ENCODE measurements around the gene OOSP1. TPM values are rescaled to one million over a fixed set of nuclear protein-coding genes. Genes with fewer than 3 reads are reported as not detected.

Gene OOSP1
- total and polyA plus RNA-seq, 10 of the 15 experiments (the other 5 are each of a cell fraction or from before 2014, with no cell fraction given): not detected

DNA sequence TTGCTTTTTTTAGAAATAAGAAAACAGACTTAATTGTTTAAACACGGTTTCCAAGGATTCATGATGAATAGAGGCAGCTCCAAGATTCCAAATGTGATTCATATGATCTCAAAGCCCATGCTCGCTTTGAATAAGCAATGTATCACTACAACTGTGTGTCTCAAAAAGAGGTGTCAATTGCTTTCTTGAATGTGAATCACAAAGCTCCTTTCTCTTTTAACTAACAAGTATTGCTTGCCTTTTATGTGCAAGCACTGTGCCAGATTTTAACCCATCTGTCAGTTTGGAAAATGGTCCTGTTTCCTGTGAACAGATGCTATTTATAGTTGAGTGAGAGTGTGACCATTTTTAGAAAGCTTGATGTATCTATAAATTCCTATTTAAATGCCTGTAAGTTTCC is 6.5 kb downstream of the OOSP1 start (continued):
- TF ChIP-seq RCOR1 (conservative IDR thresholded peaks at IDR 0.05; ENCODE audit: low read depth, low read length) (no peak), TBL1XR1 (IDR thresholded peaks at IDR 0.05; ENCODE audit: low read depth, low read length) (no peak), SRF (IDR thresholded peaks at IDR 0.05; ENCODE audit: low read depth in 2 of 2, low read length in 2 of 2) (no peak), RUNX3 (IDR thresholded peaks at IDR 0.05; ENCODE audit: low read length) (no peak), CBFB (IDR thresholded peaks at IDR 0.05; ENCODE audit: low read depth) (no peak), CREB1 (IDR thresholded peaks at IDR 0.05; ENCODE audit: low read depth) (no peak), RFX5 (IDR thresholded peaks at IDR 0.05; ENCODE audit: low read depth, low read length) (no peak), BRCA1 (IDR thresholded peaks at IDR 0.05; ENCODE audit: low read depth, low read length) (no peak), MEF2A (IDR thresholded peaks at IDR 0.05; ENCODE audit: insufficient read depth, low read depth, low read length) (no peak), BMI1 (IDR thresholded peaks at IDR 0.05; ENCODE audit: borderline replicate concordance) (no peak), STAT1 (conservative IDR thresholded peaks at IDR 0.05) (no peak)
- TF ChIP-seq, protein P1, sequence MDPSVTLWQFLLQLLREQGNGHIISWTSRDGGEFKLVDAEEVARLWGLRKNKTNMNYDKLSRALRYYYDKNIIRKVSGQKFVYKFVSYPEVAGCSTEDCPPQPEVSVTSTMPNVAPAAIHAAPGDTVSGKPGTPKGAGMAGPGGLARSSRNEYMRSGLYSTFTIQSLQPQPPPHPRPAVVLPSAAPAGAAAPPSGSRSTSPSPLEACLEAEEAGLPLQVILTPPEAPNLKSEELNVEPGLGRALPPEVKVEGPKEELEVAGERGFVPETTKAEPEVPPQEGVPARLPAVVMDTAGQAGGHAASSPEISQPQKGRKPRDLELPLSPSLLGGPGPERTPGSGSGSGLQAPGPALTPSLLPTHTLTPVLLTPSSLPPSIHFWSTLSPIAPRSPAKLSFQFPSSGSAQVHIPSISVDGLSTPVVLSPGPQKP (IDR thresholded peaks at IDR 0.05; ENCODE audit: low read depth, low read length): no peak

GRCh38 chr11:59953463-59954218 is 15.4 kb downstream of the OOSP1 start:
- POLR2A ChIA-PET: no interaction called here
- H3K9me3 ChIP-seq (replicated peaks; ENCODE audit: control insufficient read depth, insufficient read depth, low read length): no peaks in the 10 kb centered on the region
- SMC1A ChIA-PET (ENCODE audit: uncharacterized antibody, unreplicated experiment): no interaction called here
- intact Hi-C loops (cut with micrococcal nuclease; ENCODE audit: unreplicated experiment): no loop called here
- RAD21 ChIA-PET (ENCODE audit: unreplicated experiment): no interaction called here
- H3K36me3 ChIP-seq (ENCODE audit: control insufficient read depth in 2 of 2, insufficient read depth in 2 of 2, low read length in 1 of 2): no peaks in the 10 kb centered on the region
- ATAC-seq (no peak), FAIRE-seq (no peak), DNase-seq (ENCODE audit: low read depth, low spot score) (no peak)
- CTCF ChIA-PET: no interaction called here
- H3K4me2 ChIP-seq (ENCODE audit: control insufficient read depth, insufficient read depth): no peak overlapping the region
- BruUV-seq (replicated peaks): no TSS peak
- H3K79me2 ChIP-seq (ENCODE audit: control insufficient read depth, insufficient read depth, low read length): no peaks in the 10 kb centered on the region
- in situ Hi-C loops (cut with MboI): no loop called here
- H3K4me3 ChIP-seq: no peak overlapping the region
- no peaks in the 10 kb centered on the region for H3K27me3 ChIP-seq (replicated peaks in 1 of 2; ENCODE audit: control insufficient read depth in 2 of 2, insufficient read depth in 2 of 2, low read length in 1 of 2)
- no peak overlapping the region for H3K27ac ChIP-seq (ENCODE audit: control insufficient read depth, insufficient read depth)
- H2AFZ ChIP-seq (ENCODE audit: control insufficient read depth, low read depth, low read length): no peak overlapping the region
- no peaks in the 10 kb centered on the region for H4K20me1 ChIP-seq (ENCODE audit: control insufficient read depth, insufficient read depth)
- 32% methylated on average over 4 of the region's 4 CpGs for WGBS (ENCODE audit: insufficient coverage, insufficient replicate concordance, low lambda C conversion rate, missing lambda C conversion rate)
- H3K9ac ChIP-seq (ENCODE audit: control insufficient read depth, insufficient read depth, low read length): no peak overlapping the region
- H3K4me1 ChIP-seq (ENCODE audit: control insufficient read depth, insufficient read depth, low read length): no peaks in the 10 kb centered on the region
- TF ChIP-seq ZZZ3 (IDR thresholded peaks at IDR 0.05; ENCODE audit: control insufficient read depth, insufficient read length, low read depth): no peak
- no peak for TF ChIP-seq RUNX3 (IDR thresholded peaks at IDR 0.05; ENCODE audit: low read length)
- no peak for TF ChIP-seq NFIC (IDR thresholded peaks at IDR 0.05; ENCODE audit: low read depth, low read length)
- TF ChIP-seq DPF2 (IDR thresholded peaks at IDR 0.05): no peak
- TF ChIP-seq, protein P2, sequence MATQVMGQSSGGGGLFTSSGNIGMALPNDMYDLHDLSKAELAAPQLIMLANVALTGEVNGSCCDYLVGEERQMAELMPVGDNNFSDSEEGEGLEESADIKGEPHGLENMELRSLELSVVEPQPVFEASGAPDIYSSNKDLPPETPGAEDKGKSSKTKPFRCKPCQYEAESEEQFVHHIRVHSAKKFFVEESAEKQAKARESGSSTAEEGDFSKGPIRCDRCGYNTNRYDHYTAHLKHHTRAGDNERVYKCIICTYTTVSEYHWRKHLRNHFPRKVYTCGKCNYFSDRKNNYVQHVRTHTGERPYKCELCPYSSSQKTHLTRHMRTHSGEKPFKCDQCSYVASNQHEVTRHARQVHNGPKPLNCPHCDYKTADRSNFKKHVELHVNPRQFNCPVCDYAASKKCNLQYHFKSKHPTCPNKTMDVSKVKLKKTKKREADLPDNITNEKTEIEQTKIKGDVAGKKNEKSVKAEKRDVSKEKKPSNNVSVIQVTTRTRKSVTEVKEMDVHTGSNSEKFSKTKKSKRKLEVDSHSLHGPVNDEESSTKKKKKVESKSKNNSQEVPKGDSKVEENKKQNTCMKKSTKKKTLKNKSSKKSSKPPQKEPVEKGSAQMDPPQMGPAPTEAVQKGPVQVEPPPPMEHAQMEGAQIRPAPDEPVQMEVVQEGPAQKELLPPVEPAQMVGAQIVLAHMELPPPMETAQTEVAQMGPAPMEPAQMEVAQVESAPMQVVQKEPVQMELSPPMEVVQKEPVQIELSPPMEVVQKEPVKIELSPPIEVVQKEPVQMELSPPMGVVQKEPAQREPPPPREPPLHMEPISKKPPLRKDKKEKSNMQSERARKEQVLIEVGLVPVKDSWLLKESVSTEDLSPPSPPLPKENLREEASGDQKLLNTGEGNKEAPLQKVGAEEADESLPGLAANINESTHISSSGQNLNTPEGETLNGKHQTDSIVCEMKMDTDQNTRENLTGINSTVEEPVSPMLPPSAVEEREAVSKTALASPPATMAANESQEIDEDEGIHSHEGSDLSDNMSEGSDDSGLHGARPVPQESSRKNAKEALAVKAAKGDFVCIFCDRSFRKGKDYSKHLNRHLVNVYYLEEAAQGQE (IDR thresholded peaks at IDR 0.05; ENCODE audit: low read depth, low read length): no peak
- TF ChIP-seq, protein P3, sequence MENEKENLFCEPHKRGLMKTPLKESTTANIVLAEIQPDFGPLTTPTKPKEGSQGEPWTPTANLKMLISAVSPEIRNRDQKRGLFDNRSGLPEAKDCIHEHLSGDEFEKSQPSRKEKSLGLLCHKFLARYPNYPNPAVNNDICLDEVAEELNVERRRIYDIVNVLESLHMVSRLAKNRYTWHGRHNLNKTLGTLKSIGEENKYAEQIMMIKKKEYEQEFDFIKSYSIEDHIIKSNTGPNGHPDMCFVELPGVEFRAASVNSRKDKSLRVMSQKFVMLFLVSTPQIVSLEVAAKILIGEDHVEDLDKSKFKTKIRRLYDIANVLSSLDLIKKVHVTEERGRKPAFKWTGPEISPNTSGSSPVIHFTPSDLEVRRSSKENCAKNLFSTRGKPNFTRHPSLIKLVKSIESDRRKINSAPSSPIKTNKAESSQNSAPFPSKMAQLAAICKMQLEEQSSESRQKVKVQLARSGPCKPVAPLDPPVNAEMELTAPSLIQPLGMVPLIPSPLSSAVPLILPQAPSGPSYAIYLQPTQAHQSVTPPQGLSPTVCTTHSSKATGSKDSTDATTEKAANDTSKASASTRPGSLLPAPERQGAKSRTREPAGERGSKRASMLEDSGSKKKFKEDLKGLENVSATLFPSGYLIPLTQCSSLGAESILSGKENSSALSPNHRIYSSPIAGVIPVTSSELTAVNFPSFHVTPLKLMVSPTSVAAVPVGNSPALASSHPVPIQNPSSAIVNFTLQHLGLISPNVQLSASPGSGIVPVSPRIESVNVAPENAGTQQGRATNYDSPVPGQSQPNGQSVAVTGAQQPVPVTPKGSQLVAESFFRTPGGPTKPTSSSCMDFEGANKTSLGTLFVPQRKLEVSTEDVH (IDR thresholded peaks at IDR 0.05; ENCODE audit: low read depth, partially characterized antibody): no peak
